AG08395 (cell line): ENCODE measurements around the gene FYN.

ENCODE experiments used
- DNase-seq: peaks from one replicate; pipeline ENCODE4 v3.0.0; 2012; ENCODE audit warnings: mixed read lengths, low spot score

The FYN gene

GRCh38 chr6:111769365-111770152 is 103.7 kb downstream of the FYN start:
- DNase-seq, result no peak

DNA sequence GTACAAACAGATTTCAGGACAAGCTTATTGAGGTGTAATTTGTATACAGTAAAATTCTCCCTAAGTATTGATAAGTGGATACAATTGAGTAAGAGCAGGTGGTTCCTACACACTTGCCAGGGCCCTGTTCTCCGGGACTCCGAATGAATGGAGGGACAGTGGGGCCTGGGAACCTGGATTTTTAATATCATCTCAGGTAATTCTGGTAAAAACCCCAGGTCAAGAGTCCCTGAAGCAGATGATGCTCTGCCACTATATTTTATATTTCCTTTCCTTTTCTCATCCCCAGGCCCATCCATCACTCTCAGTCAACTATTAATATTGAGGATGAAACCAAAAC is 104.9 kb downstream of the FYN start:
- no peak for DNase-seq

DNA sequence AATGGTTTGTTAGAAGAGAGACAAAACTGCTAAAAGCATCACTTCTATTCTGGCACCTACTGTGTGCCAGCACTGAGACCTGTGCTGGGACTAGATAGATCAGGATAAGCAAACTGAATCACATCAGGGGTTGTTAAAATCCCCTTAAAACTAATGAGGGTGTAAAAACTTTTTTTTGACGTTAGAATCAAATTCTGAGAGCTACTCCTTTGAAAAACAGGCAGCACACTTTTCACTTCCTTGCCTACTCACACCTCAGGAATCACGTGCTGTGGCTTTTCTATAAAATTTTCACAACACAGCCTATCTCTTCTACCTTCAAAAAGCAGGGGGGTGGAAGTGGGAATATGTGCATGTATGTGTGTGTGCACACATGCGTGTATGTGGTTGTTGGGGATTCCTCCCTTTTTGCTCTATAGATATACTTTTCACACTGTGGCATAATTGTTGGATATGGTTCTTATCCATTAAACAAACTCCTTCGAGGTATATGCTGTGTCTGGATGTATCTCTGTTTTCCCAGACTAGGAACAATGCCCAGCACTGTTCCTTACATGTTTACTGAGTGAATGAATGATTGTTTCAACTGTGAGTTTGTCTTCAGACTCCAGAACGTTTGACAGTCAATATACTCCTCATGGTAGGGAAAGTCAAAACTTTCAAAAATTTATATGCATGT is 105.4 kb downstream of the FYN start:
- no peak for DNase-seq

GRCh38 chr6:111766201-111766857 is 106.9 kb downstream of the FYN start:
- DNase-seq, result peak; percentile 22

GRCh38 chr6:111765763-111766162 is 107.5 kb downstream of the FYN start:
- no peak for DNase-seq

DNA sequence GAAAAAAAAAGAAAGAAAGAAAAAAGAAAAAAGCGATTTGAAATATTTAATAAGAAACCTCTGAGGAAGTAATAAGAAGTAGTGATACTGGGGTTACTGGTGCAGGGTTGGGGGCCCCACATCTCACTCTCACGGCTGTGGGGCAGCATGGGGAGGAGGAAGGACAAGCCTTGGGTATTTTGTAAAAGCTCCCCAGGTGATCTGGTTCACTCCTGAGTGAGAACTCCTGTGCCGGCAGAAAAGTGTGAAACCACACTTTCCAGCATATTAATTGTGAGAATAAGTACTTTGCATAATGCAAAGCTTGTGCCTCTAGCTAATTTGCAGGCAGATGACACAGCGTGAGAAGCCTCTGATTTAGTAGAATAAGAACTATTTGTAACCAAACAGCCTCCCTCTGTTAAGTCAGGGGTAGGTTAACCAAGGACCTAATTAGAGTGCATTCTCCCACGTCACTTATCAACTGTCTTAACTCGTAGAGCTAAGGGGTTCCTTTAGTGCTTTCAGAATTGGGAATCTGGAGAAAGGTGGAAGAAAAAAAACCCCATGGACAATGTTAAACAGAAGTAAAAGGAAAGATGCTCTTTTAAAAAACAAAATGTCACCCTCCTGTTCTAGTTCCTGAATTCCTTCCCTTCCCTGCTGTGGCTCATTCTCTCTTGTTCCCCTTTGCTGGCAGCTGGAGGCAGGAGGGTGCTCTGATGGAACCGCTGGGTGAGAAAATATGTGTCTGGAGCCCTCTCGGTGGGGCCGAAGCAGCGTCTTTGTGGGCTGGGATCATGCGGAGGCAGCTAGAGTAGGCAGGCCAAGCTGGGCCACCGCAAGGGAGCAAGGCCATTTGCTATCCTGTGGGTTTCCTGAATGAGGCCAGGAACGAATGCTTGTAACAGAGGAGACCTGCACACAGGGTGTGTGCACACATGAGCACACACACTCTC is 108.7 kb downstream of the FYN start:
- DNase-seq, result no peak

DNA sequence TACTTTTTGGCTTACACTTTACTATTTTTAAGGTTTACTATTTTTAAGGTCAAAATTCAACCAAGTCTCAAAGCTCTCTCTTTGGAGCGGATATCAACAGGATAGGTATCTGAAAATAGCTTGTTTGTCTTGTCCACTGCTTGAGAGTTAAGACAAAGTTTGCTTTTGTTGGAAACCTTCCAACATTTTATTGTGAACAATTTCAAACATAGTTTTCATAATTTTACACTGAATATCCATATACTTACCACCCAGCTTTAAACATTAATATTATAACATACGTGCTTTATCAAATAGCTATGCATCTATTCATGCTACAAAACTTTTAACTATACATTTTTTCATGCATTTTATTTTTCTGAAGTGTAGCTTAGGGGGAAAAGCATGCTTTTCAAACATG is 109.9 kb downstream of the FYN start:
- no peak for DNase-seq

DNA sequence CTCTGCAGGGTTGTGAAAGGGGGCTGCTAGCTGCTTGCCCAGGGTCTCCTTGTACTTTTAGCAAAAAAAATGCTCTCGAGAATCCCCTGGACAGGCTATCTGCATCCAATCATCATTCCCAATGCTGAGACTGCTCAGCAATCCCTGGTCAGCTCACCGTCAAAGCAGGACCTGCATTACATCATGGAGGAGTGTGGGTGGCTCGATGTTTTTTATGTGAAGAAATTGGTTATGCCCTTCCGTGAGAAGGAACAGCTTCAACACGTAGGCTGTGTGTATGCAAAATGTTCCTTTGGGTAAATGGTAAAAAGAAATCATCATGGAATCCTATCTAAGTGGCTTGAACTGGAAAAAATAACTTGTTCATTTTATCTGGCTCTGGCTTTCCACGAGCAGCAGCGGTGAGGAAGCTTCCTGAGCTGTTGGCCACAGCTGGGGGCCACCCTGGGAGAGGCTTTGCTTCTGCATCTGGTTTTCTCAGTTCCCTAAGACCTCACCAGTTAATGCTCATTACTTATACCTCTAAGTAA is 111.4 kb downstream of the FYN start:
- DNase-seq, result no peak

DNA sequence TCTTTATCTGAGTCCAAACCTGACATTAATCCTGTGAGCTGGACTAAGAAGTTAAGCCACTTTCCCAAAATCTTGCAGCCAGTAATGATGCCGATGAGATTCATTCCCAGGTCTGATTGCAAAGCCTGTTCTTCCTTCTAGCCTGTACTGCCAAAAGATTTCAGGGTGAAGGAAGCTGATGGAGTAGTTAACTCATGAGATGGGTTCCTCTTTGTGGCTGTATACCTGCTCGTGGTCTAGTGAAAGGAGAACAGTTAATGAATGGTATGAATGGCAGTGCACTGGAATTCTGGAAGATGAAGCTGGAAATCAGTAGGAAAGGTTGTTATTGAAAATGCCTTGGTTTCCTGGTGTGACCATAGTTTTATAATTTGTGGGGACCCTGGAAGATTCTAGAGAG is 112.0 kb downstream of the FYN start:
- no peak for DNase-seq

DNA sequence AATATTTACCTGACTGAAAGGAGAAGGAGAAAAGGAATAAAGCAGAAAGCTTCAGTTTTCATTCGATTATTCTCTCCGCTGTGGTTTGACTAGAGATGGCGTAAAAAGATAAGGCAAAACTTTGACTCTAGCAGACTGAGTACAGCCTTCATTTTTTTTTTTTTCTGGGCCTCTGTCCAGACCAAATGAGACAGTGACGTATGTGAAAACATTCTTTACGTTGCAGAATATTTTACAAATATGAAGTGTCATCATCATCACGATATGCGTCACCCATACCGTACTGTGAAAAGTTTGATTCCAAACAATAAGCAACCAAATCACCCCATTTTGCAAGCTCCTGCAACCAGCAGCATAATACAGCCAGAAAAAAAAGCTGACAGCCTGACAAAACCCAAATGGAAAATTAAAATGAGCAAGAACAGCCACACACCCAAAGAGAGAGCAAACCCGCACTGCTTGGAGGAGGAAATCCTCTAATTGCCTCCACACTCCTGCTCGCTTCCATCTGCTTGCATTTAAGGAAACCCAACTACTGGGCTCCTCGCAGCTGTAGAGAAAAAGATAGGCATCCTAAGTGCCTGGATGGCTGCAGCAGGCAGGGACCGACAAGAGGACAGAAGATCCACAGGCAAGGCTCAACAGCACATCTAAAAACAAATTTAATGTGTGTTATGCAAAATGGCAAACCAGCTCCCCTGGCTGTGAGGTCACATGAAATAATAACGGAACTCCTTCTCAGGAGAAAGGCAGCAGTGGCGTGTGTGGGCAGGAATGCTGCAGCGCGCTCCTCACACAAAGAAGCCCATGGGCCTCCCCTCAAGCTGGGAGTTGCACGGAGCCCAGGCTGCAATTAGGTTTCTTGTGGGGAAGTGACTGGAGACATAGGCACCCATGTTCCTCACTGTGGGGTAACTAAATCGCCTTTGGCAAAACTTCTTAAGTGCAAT is 113.1 kb downstream of the FYN start:
- DNase-seq, result peak; percentile 67

GRCh38 chr6:111759331-111759835 is 113.9 kb downstream of the FYN start:
- DNase-seq, result no peak

GRCh38 chr6:111758608-111759329 is 114.5 kb downstream of the FYN start:
- no peak for DNase-seq

- peak; percentile 44 for DNase-seq
Measured at GRCh38 chr6:111757342-111757741, 115.9 kb downstream of the FYN start.

- no peak for DNase-seq
Measured at GRCh38 chr6:111754423-111754822, 118.8 kb downstream of the FYN start.

GRCh38 chr6:111753573-111753972 is 119.7 kb downstream of the FYN start:
- DNase-seq, result no peak

GRCh38 chr6:111752476-111752875 is 120.8 kb downstream of the FYN start:
- DNase-seq, result no peak

DNA sequence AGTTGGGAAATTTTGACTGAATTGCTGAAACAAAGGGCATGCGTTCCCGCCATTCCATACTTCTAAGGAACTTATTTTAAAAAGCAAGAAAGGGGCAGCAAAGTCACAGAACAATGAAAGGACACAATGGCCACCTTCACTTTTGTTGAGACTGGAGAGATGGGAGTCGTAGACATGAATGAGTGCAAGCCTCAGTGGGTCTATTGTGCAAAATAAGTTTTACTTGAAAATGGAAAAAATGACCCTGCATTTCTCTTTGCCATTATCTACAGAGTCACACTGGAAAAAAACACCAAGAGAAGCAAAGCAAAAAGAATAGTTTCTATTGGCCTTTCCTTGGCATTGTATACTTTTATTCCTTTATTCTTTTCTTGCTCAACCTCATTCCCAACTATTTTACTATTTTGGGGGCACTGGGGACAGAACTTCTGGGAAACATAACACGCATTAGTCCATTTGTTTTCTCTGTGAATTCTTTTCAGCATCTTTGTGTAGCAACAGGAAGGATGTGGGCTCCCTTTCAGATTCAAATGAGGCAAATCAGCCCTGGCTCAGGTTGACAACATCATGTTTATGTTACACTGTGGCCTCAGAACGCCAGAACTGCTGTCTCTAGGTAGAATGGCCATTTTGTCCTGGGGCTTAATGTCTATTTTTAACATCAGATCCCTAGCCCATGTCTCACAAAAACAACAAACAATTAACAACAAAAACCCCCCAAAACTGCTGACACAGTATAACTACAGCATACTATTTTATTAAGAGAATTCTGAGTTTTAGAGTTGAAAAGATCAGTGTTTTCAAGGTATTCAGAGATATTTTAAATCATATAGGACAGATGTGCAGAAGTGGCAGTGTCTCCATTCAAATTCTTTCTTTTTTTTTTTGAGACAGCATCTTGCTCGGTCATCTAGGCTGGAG is 122.2 kb downstream of the FYN start:
- DNase-seq, result no peak

DNA sequence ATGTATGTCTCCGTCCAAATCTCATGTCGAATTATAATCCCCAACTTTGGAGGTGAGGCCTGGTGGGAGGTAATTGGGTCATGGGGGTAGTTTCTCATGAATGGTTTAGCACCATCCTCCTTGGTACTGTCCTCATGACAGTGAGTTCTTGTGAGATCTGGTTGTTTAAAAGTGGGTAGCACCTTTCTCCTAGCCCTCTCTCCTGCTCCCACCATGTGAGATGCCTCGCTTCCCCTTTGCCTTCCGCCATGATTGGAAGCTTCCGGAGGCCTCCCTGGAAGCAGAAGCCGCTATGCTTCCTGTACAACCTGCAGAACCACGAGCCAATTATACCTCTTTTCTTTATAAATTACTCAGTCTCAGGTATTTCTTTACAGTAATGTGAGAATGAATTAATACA is 123.1 kb downstream of the FYN start:
- DNase-seq, result no peak

GRCh38 chr6:111748231-111748647 is 125.0 kb downstream of the FYN start:
- no peak for DNase-seq
